Fibroblast of villous mesenchyme (primary cell): ENCODE measurements around the gene CCDC43. TPM values are rescaled to one million over a fixed set of nuclear protein-coding genes. Genes with fewer than 3 reads are reported as not detected.
"Not testable (repeated sequence)": the region's sequence is repeated elsewhere in the genome, so short reads cannot be mapped to it uniquely, and the experiment has no call there.

Experiments used
- DNase-seq: peaks from one replicate; pipeline ENCODE4 v3.0.0-alpha.2; 2010; ENCODE audit warnings: low read depth
- H3K4me3 ChIP-seq: 2 replicates; pipeline ENCODE4 v1.5.1; 2011; ENCODE audit warnings: low read depth, mild to moderate bottlenecking, low read length
- CTCF ChIP-seq: IDR thresholded peaks from 2 replicates; pipeline ENCODE4 v1.5.1; 2012; ENCODE audit warnings: low read depth, mild to moderate bottlenecking, low read length; ENCODE audit not compliant: insufficient read depth
- total RNA-seq: library from RNA; depleted of rRNA; stranded (reverse); fragments of >200 nt; gene quantifications from 2 replicates; pipeline ENCODE4 v1.2.3, GENCODE V29; 2012

Gene CCDC43
- total RNA-seq, 1 donor: 52.2 TPM

GRCh38 chr17:44637066-44637465 is 52.5 kb downstream of the CCDC43 start:
- no peak for TF ChIP-seq CTCF
- H3K4me3 ChIP-seq: no peak overlapping the region
- DNase-seq: no peak

GRCh38 chr17:44636562-44636961 is 53.0 kb downstream of the CCDC43 start:
- peak; percentile 56 for TF ChIP-seq CTCF

GRCh38 chr17:44634401-44634800 is 55.2 kb downstream of the CCDC43 start:
- DNase-seq: not testable (repeated sequence)
- TF ChIP-seq CTCF: peak; percentile 15

More at GRCh38 chr17:44636562-44636961, 53.0 kb downstream of the CCDC43 start:
- no peak overlapping the region for H3K4me3 ChIP-seq
- peak; percentile 73 for DNase-seq

GRCh38 chr17:44633998-44634397 is 55.6 kb downstream of the CCDC43 start:
- no peak for DNase-seq
- no peak overlapping the region for H3K4me3 ChIP-seq
- no peak for TF ChIP-seq CTCF

More at GRCh38 chr17:44634401-44634800, 55.2 kb downstream of the CCDC43 start:
- H3K4me3 ChIP-seq: not testable (repeated sequence)

GRCh38 chr17:44630703-44631102 is 58.9 kb downstream of the CCDC43 start:
- no peak for TF ChIP-seq CTCF
- no peak overlapping the region for H3K4me3 ChIP-seq
- DNase-seq: no peak

- TF ChIP-seq CTCF: no peak
- H3K4me3 ChIP-seq: no peak overlapping the region
These were observed 60.3 kb downstream of the CCDC43 start for GRCh38 chr17:44629314-44629713.

GRCh38 chr17:44628243-44629188 is 61.1 kb downstream of the CCDC43 start:
- peak; percentile 70 for DNase-seq
- TF ChIP-seq CTCF: no peak
- H3K4me3 ChIP-seq: peak overlapping the region; percentile 15

More at GRCh38 chr17:44629314-44629713, 60.3 kb downstream of the CCDC43 start:
- no peak for DNase-seq
